GM13976 (cell line): ENCODE measurements around the gene PPIP5K2.

Experiments
- DNase-seq: peaks from one replicate; pipeline ENCODE4 v3.0.0; 2012; ENCODE audit warnings: low spot score
- CTCF ChIP-seq: IDR thresholded peaks from 2 replicates; pipeline ENCODE4 v1.5.1; 2012; ENCODE audit warnings: borderline replicate concordance, mild to moderate bottlenecking; ENCODE audit not compliant: insufficient read depth; ENCODE audit errors: extremely low read depth, missing control alignments, control extremely low read depth
- in situ Hi-C: fragments of 300-500 bp; cut with MboI; formaldehyde crosslinking; loops from one replicate; pipeline ENCODE4 v1.12.0; 2022; ENCODE audit warnings: low sequenced_read_pairs, mixed read lengths, inconsistent platforms; ENCODE audit not compliant: unreplicated experiment

Gene PPIP5K2

GRCh38 chr5:103109277-103109676 lies 10.8 kb upstream of the PPIP5K2 start:
- DNase-seq: no peak
- TF ChIP-seq CTCF: no peak
- in situ Hi-C loops: loop anchor here (25.0 kb wide), 1 partner anchor 322 kb away; no protein-coding TSS in a partner anchor

GRCh38 chr5:103110403-103110802 lies 9.7 kb upstream of the PPIP5K2 start:
- no peak for DNase-seq
- no peak for TF ChIP-seq CTCF
- in situ Hi-C loops: loop anchor here (25.0 kb wide), 1 partner anchor 323 kb away; no protein-coding TSS in a partner anchor

GRCh38 chr5:103111468-103111867 lies 8.6 kb upstream of the PPIP5K2 start:
- DNase-seq: no peak
- TF ChIP-seq CTCF: no peak
- in situ Hi-C loops: loop anchor here (25.0 kb wide), 1 partner anchor 324 kb away; no protein-coding TSS in a partner anchor

GRCh38 chr5:103112910-103113309 lies 7.2 kb upstream of the PPIP5K2 start:
- TF ChIP-seq CTCF: no peak
- no peak for DNase-seq
- in situ Hi-C loops: loop anchor here (25.0 kb wide), 1 partner anchor 326 kb away; no protein-coding TSS in a partner anchor

GRCh38 chr5:103114440-103114839 lies 5.7 kb upstream of the PPIP5K2 start:
- no peak for TF ChIP-seq CTCF
- in situ Hi-C loops: loop anchor here (25.0 kb wide), 1 partner anchor 327 kb away; no protein-coding TSS in a partner anchor
- no peak for DNase-seq

- in situ Hi-C loops: loop anchor here (25.0 kb wide), 1 partner anchor 330 kb away; no protein-coding TSS in a partner anchor
- no peak for TF ChIP-seq CTCF
- no peak for DNase-seq
These were observed 2.6 kb upstream of the PPIP5K2 start for GRCh38 chr5:103117471-103117991.
